ENCODE data around the gene LY6G5C. TPM values are rescaled to one million over a fixed set of nuclear protein-coding genes. Genes with fewer than 3 reads are reported as not detected.

LY6G5C gene
- total RNA-seq, 2 donors from 2014 or later, result 0.93 to 2.0 TPM

- no peak overlapping the region for H3K27ac ChIP-seq (ENCODE audit: low read depth, low read length)
- Mint-ChIP-seq H3K36me3 (ENCODE audit: low read depth) (no peaks in the 10 kb centered on the region), H3K9me3 (no peaks in the 10 kb centered on the region), H3K27me3 (ENCODE audit: insufficient read depth) (peaks cover 2% of the 10 kb centered on the region), H3K4me3 (no peak overlapping the region), H3K27ac (no peak overlapping the region), H3K4me1 (peaks cover 14% of the 10 kb centered on the region)
- no peaks in the 10 kb centered on the region for H3K4me1 ChIP-seq (ENCODE audit: control insufficient read depth, insufficient read depth, low read length)
- no peak overlapping the region for H3K9ac ChIP-seq (ENCODE audit: extremely low read depth, low read length, poor library complexity, severe bottlenecking)
- no peak for DNase-seq
- WGBS, 2 experiments (ENCODE audit: insufficient coverage in 1 of 2, insufficient read length in 1 of 2), result 85 to 95% methylated on average over 2 of the region's 3 CpGs
- no peak for TF ChIP-seq CTCF (conservative IDR thresholded peaks at IDR 0.05)
- no peak overlapping the region for H3K4me3 ChIP-seq (ENCODE audit: low read length)
- no peaks in the 10 kb centered on the region for H3K27me3 ChIP-seq (ENCODE audit: control insufficient read depth, insufficient read depth, low read length, poor library complexity, severe bottlenecking)
- no peaks in the 10 kb centered on the region for H3K36me3 ChIP-seq (ENCODE audit: control insufficient read depth, insufficient read depth, low read length)
- no peaks in the 10 kb centered on the region for H3K9me3 ChIP-seq (ENCODE audit: control insufficient read depth, low read length)
Measured at GRCh38 chr6:31708224-31708623, 27.4 kb upstream of the LY6G5C start.

GRCh38 chr6:31707701-31708100 lies 26.8 kb upstream of the LY6G5C start:
- 93 to 97% methylated on average over 10 of the region's 10 CpGs for WGBS, 2 experiments (ENCODE audit: insufficient coverage in 1 of 2, insufficient read length in 1 of 2)
- no peak for DNase-seq
- Histone ChIP-seq H3K9ac (ENCODE audit: extremely low read depth, low read length, poor library complexity, severe bottlenecking) (no peak overlapping the region), H3K4me1 (ENCODE audit: control insufficient read depth, insufficient read depth, low read length) (no peaks in the 10 kb centered on the region), H3K27ac (ENCODE audit: low read depth, low read length) (no peak overlapping the region), H3K36me3 (ENCODE audit: control insufficient read depth, insufficient read depth, low read length) (no peaks in the 10 kb centered on the region), H3K27me3 (ENCODE audit: control insufficient read depth, insufficient read depth, low read length, poor library complexity, severe bottlenecking) (no peaks in the 10 kb centered on the region), H3K9me3 (ENCODE audit: control insufficient read depth, low read length) (no peaks in the 10 kb centered on the region), H3K4me3 (ENCODE audit: low read length) (no peak overlapping the region)
- H3K27ac Mint-ChIP-seq, result no peak overlapping the region
- H3K4me1 Mint-ChIP-seq, result peaks cover 10% of the 10 kb centered on the region
- no peak overlapping the region for H3K4me3 Mint-ChIP-seq
- no peaks in the 10 kb centered on the region for H3K9me3 Mint-ChIP-seq
- no peaks in the 10 kb centered on the region for H3K36me3 Mint-ChIP-seq (ENCODE audit: low read depth)
- peaks cover 2% of the 10 kb centered on the region for H3K27me3 Mint-ChIP-seq (ENCODE audit: insufficient read depth)
- no peak for TF ChIP-seq CTCF (conservative IDR thresholded peaks at IDR 0.05)

- H3K9ac ChIP-seq (ENCODE audit: extremely low read depth, low read length, poor library complexity, severe bottlenecking), result no peak within 1 kb of the TSS
- H3K27ac Mint-ChIP-seq, result no peak within 1 kb of the TSS
- H3K4me1 Mint-ChIP-seq, result peaks cover 15% of the 10 kb centered on the region
- no peaks in the 10 kb centered on the region for H3K36me3 Mint-ChIP-seq (ENCODE audit: low read depth)
- no peak within 1 kb of the TSS for H3K27ac ChIP-seq (ENCODE audit: low read depth, low read length)
- no peaks in the 10 kb centered on the region for H3K9me3 ChIP-seq (ENCODE audit: control insufficient read depth, low read length)
- peaks cover 2% of the 10 kb centered on the region for H3K27me3 Mint-ChIP-seq (ENCODE audit: insufficient read depth)
- H3K4me3 Mint-ChIP-seq, result no peak within 1 kb of the TSS
- no peaks in the 10 kb centered on the region for H3K36me3 ChIP-seq (ENCODE audit: control insufficient read depth, insufficient read depth, low read length)
- no peaks in the 10 kb centered on the region for H3K27me3 ChIP-seq (ENCODE audit: control insufficient read depth, insufficient read depth, low read length, poor library complexity, severe bottlenecking)
- no peak for TF ChIP-seq CTCF (conservative IDR thresholded peaks at IDR 0.05)
- DNase-seq, result no peak
- H3K4me3 ChIP-seq (ENCODE audit: low read length), result no peak within 1 kb of the TSS
- peaks cover 6% of the 10 kb centered on the region for H3K4me1 ChIP-seq (ENCODE audit: control insufficient read depth, insufficient read depth, low read length)
- no peaks in the 10 kb centered on the region for H3K9me3 Mint-ChIP-seq
- WGBS, 2 experiments (ENCODE audit: insufficient coverage in 1 of 2, insufficient read length in 1 of 2), result 75 to 85% methylated on average over 2 to 3 of the region's 3 CpGs
Measured at GRCh38 chr6:31706599-31706998, 25.7 kb upstream of the LY6G5C start, which contains the start of gene LY6G6F. LY6G6F (plus strand) TSS chr6:31706866; CDS start chr6:31706907, 41 bp downstream.

Measured in endodermal cell (in vitro differentiated cells).